ENCODE results near the gene ZNF43.
"Not testable (repeated sequence)": the region's sequence is repeated elsewhere in the genome, so short reads cannot be mapped to it uniquely, and the experiment has no call there.

The ZNF43 gene

GRCh38 chr19:21835810-21836444 is at the start of gene ZNF43:
TSS of gene ZNF43 (minus strand) at chr19:21836182. CDS start at chr19:21836038, 144 bp downstream.
- peak; percentile 83 to 94 (median 89) for DNase-seq

- not testable (repeated sequence) for DNase-seq
Observed at GRCh38 chr19:21885516-21885915, 49.5 kb upstream of the ZNF43 start.

- DNase-seq, result not testable (repeated sequence)
Observed at GRCh38 chr19:21884786-21885185, 48.8 kb upstream of the ZNF43 start.

GRCh38 chr19:21883516-21883915 is 47.5 kb upstream of the ZNF43 start:
- no peak for DNase-seq

GRCh38 chr19:21880761-21881160 is 44.8 kb upstream of the ZNF43 start:
- DNase-seq, result peak in 2 of 3 experiments; percentile 2 to 7

GRCh38 chr19:21878646-21879045 is 42.7 kb upstream of the ZNF43 start:
- DNase-seq, result no peak

DNA sequence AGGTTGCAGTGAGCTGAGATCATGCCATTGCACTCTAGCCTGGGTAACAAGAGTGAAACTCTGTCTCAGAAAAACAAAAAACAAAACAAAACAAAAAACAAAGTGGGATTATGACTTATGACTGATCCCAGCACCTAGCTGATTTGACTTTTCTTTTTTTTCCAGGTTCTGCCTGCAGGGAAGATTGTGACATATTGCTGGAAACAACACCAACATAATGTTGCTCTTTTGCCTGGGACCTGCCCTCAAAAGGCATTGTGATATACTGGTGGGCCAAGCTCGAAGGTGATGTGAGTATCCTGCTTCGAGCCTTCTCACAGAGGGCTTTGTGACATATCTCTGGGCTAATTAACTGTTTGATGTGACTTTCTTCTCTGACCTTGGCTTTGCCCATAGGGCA is 42.0 kb upstream of the ZNF43 start:
- DNase-seq, result no peak

DNA sequence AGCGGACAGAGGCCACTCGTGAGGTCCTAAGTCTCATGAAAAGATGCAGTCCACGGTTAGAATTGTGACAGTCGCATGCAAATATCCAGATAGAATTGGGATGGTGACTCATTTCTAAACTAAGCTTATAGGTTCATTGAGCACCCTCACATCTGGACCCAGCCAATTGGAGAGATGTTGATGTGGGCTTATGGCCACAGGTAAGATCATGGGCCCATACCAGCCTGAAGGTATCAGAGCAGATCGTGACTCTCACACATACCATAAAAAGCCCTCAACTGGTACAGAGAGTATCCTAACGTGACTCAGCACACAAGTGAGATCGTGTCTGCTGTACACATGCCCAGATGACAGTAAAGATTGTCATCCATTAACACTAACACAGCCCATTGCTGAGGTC is 40.6 kb upstream of the ZNF43 start:
- not testable (repeated sequence) for DNase-seq

DNA sequence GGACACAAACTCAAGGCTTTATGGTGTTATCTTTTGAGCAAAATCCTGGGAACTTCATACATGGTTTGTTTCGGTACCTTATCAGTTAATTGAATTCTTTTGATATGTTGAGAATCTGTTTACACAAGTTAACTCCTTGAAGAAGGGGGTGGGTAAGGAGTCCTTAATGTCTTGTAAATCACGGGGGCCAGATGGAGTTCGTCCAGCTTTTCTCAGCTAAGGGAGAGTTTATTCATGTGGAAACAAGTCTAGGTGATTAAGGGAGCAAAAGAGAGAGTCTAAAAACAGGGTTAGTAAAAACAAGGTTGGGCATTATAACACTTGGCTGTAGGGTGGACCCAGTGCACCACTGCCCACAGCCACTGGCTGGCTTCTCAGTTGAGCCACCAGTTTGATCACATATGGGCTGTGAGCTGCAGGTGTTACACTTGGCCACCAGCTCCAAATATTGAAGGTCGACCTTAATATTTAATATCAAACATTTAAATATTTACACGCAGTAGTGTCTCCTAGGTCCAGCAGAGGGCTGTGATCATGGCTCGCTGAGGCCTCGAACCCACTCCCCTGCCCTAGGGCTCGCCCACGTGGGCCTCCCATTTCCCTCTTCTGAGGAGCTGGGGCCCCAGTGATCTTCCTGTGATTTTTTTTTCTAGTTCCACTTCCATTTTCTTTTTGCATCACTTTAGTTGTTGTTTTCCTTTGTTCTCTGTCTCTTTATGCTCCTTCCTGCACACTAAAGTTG is 21.0 kb upstream of the ZNF43 start:
- no peak for DNase-seq

- peak; percentile 88 to 98 (median 93) for DNase-seq
Observed at GRCh38 chr19:21851596-21852345, 15.8 kb upstream of the ZNF43 start.

DNA sequence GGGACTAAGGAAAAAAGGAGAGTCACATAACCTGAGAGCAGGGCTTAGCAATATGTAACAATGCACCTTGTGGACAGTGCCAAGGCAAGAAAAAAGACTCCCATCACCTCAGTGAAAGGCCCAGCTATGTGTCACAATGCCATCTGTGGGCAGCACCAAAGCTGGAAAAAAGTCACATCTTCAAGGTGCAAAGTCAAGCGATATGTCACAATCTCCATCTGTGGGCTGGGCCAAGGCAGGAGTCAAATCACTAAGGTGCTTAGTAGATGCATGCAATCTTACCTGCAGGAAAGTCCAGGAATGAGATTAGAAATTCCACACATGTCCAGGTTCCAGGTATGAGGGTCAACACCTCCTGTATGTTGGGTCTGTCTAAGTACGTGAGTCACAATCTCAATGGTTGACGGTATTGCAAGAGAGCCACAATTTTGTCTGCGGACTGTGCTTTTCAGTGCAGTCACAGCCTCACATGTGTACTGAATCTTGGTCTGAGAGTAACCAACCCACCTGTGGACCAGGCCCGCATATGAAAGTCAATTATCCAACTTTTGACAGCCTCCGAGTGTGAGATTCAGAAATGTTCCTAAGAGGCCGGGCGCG is 14.8 kb upstream of the ZNF43 start:
- DNase-seq, result peak in 1 of 3 experiments; percentile 27

- no peak for DNase-seq
Observed at GRCh38 chr19:21848706-21849105, 12.7 kb upstream of the ZNF43 start.

DNA sequence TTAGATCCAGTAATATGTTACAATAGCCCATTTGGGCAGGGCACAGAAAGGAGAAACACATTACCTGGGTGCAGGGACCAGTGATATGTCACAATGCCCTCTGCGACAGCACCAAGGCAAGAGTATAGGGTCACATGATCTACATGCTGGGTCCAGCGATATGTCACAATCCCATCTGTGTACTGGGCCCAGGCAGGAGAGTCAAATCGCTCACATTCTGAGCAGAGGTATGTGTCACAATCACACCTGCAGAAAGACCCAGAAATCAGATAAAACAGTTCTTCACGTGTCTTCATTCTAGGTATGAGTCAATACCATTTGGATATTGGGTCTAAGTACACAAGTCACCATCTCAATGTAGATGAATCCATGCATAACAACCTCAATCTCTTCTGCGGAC is 7.1 kb upstream of the ZNF43 start:
- DNase-seq, result no peak

DNA sequence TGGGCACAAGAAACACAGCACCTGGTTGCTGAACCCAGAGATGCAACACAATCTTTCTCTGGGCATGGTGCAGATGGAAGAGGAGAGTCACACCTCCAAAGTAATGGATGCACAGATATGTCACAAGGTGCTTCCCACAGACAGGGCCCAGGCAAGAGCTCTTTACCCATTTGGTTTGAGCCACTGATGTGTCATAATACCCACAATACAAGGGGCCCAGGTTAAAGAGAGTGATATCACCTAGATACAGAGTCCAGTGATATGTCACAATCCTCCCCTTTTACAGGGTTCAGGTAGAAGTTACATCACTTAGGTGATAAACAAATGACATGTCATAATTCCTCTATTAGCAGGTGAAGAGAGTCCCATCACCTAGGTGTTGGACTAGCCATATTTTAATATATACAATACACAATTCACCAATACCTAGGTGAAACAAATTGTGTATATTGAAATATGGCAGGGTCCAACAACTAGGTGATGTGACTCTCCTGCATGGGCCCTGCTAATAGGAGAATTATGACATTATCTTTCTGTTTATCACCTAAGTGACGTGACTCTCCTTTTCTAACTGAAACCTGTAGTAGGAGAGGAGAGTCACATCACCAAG is 5.6 kb upstream of the ZNF43 start:
- no peak for DNase-seq

DNA sequence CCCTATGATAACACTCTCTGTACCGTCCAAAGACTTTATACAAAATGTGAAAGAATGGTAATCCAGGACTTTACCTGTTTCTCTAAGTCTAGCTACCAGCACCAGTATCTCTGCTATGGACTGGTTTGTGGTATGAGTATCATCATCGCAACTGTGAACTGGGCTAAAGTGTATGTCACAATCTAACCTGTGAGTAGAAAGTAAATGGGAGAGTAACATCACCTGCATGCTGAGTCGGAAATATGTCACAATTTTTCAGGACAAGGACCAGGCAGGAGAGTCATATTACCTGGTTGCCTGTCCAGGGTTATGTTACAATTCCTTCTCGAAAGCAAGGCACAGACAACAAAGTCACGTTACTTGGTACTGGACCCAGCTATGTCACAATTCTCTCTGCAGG is 5.1 kb upstream of the ZNF43 start:
- no peak for DNase-seq

GRCh38 chr19:21839976-21840375 is 4.0 kb upstream of the ZNF43 start:
- no peak for DNase-seq

GRCh38 chr19:21838646-21839045 is 2.7 kb upstream of the ZNF43 start:
- DNase-seq, result no peak

DNA sequence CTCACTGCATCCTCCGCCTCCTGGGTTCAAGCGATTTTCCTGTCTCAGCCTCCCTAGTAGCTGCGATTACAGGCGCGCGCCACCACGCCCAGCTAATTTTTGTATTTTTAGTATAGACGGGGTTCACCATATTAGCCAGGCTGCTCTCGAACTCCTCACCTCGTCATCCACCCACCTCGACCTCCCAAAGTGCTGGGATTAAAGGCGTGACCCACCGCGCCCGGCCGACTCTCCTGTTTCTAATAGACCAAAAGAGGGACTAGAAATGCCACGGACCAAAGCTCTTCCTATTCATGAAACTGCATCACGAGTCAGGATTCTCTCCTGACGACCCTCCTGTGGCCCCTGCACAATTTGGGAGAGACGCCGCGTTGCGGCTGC is 563 bp downstream of the ZNF43 start:
- DNase-seq, result no peak

- DNase-seq, result no peak
Observed at GRCh38 chr19:21833733-21834132, 2.2 kb downstream of the ZNF43 start.

DNA sequence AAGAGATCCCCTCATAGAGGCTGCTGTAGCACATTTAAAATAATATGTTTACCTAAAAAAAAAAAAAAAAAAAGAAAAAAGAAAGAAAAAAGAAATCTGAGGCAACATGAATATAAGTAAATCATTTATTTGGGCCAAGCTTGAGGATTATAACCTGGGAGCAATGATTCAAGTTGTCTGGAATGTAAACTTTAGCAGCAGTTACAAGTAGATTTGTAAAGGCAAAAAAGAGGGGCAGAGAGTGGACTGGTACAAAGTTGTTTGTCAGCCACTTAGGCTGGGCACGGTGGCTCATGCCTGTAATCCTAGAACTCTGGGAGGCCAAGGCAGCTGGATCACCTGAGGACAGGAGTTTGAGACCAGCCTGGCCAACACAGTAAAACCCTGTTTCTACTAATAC is 11.3 kb downstream of the ZNF43 start:
- DNase-seq, result no peak

- DNase-seq, result no peak
Observed at GRCh38 chr19:21823224-21823623, 12.8 kb downstream of the ZNF43 start.

DNA sequence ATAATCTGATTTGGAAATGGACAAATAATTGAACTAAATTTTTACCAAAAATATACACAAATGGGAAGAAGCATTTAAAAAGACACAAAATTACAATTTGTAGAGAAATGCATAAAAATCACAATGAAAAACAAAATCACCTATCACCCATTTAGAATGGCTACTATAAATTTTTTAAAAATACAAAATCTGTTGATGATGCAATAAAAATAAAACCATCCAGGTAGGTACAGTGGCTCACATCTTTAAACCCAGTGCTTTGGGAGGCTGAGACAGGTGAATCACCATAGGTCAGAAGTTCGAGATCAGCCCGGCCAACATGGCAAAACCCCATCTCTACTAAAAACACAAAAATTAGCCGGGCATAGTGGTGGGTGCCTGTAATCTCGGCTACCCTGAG is 23.5 kb downstream of the ZNF43 start:
- DNase-seq, result no peak

GRCh38 chr19:21808400-21809000 is 27.5 kb downstream of the ZNF43 start:
- not testable (repeated sequence) for DNase-seq
